ENCODE results near the gene TCEANC. TPM values are rescaled to one million over a fixed set of nuclear protein-coding genes. Genes with fewer than 3 reads are reported as not detected.

The TCEANC gene
- total RNA-seq, 1 donor from 2014 or later = 9.3 TPM

Other genes with a start within 250 kb of the TCEANC start
- 0.98 TPM for gene EGFL6, start 83.5 kb upstream of the TCEANC start, total RNA-seq
- gene RAB9A, start 36.0 kb downstream of the TCEANC start, total RNA-seq = 20.4 TPM
- 41.6 TPM for gene TRAPPC2, start 81.5 kb downstream of the TCEANC start, total RNA-seq
- 18.2 TPM for gene OFD1, start 81.6 kb downstream of the TCEANC start, total RNA-seq
- gene GPM6B, start 164.0 kb downstream of the TCEANC start, total RNA-seq = 323 TPM

All from temporal lobe (tissue), 1 donor.